ENCODE results near the gene TMEM181.

DNA sequence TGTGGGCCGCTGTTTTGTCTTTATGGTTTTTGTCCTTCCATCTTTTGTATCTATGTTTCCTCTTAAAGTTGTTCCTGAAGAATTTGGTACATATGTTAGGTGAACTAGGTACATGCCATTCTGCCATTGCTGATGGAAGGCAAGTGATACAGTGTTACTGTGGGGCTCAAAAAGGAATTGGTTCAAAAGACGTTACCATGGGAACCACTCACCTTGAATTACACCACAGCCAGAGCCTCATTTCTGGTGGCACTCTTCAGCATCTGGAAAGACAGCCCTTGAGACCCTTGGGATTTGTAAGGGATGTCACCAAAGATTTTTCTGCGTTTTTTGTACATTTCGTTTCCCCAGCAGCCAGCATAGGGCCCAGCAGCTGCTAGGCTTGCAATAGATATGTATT, 31.9 kb downstream of the TMEM181 start:
- no peak for TF ChIP-seq RAD21 (conservative IDR thresholded peaks at IDR 0.05 in 1 of 2, IDR thresholded peaks at IDR 0.05 in 1 of 2)
- TF ChIP-seq, protein P1, sequence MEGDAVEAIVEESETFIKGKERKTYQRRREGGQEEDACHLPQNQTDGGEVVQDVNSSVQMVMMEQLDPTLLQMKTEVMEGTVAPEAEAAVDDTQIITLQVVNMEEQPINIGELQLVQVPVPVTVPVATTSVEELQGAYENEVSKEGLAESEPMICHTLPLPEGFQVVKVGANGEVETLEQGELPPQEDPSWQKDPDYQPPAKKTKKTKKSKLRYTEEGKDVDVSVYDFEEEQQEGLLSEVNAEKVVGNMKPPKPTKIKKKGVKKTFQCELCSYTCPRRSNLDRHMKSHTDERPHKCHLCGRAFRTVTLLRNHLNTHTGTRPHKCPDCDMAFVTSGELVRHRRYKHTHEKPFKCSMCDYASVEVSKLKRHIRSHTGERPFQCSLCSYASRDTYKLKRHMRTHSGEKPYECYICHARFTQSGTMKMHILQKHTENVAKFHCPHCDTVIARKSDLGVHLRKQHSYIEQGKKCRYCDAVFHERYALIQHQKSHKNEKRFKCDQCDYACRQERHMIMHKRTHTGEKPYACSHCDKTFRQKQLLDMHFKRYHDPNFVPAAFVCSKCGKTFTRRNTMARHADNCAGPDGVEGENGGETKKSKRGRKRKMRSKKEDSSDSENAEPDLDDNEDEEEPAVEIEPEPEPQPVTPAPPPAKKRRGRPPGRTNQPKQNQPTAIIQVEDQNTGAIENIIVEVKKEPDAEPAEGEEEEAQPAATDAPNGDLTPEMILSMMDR (IDR thresholded peaks at IDR 0.05), result no peak
- TF ChIP-seq ZC3H11A (IDR thresholded peaks at IDR 0.05), result no peak
